CD4-positive, alpha-beta memory T cell (primary cell): ENCODE measurements around the gene ZBTB7A. TPM values are rescaled to one million over a fixed set of nuclear protein-coding genes. Genes with fewer than 3 reads are reported as not detected.
A peak's percentile ranks its signal among the peaks of the same experiment; 100 is the strongest.

Experiments used
- CTCF ChIA-PET: fragments of 350-600 bp; sonication (Branson Sonifier 250); formaldehyde crosslinking; loops from one replicate; lab custom pipeline; 2021; ENCODE audit warnings: inconsistent platforms; ENCODE audit not compliant: partially characterized antibody; lab: Charles Lee
- POLR2A ChIA-PET: fragments of 350-600 bp; sonication (Branson Sonifier 250); formaldehyde crosslinking; loops from one replicate; lab custom pipeline; 2021; ENCODE audit not compliant: partially characterized antibody; lab: Charles Lee
- DNase-seq, 5 donors: peaks; one replicate each; pipeline versions ENCODE4 v3.0.0 to v3.0.0-alpha.2; 2020 to 2022; ENCODE audit warnings: mixed read lengths in 1 of 5
- H3K27ac ChIP-seq: one replicate; pipeline ENCODE4 v1.7.0; 2013; ENCODE audit warnings: low read depth, low read length
- H3K27me3 ChIP-seq: 2 replicates; pipeline ENCODE4 v1.7.0; 2013; ENCODE audit warnings: mild to moderate bottlenecking, low read length, moderate library complexity; ENCODE audit not compliant: insufficient read depth
- H3K36me3 ChIP-seq: 2 replicates; pipeline ENCODE4 v1.7.0; 2013; ENCODE audit warnings: mild to moderate bottlenecking, low read length, moderate library complexity; ENCODE audit not compliant: insufficient read depth
- H3K4me1 ChIP-seq: 2 replicates; pipeline ENCODE4 v1.7.0; 2013; ENCODE audit warnings: mild to moderate bottlenecking, low read length, moderate library complexity; ENCODE audit not compliant: insufficient read depth
- H3K4me3 ChIP-seq, 2 donors: one replicate each; pipeline ENCODE4 v1.7.0; 2013; ENCODE audit warnings: low read length in 2 of 2, mild to moderate bottlenecking in 1 of 2
- H3K9me3 ChIP-seq, 2 donors: one replicate each; pipeline ENCODE4 v1.7.0; 2013; ENCODE audit warnings: low read length in 2 of 2, control low read depth in 1 of 2; ENCODE audit not compliant: control insufficient read depth in 1 of 2
- H3K27ac Mint-ChIP-seq, 7 donors: one replicate each; pipeline ENCODE4 v1.8.0; 2020 to 2021; ENCODE audit warnings: mixed read lengths in 7 of 7, mild to moderate bottlenecking in 6 of 7, inconsistent platforms in 3 of 7, moderate library complexity in 3 of 7
- H3K27me3 Mint-ChIP-seq, 2 donors: one replicate each; pipeline ENCODE4 v1.8.0; 2020 to 2021; ENCODE audit warnings: mixed read lengths in 2 of 2
- H3K36me3 Mint-ChIP-seq, 2 donors: one replicate each; pipeline ENCODE4 v1.8.0; 2020 to 2021; ENCODE audit warnings: mixed read lengths in 2 of 2, inconsistent platforms in 1 of 2, mild to moderate bottlenecking in 1 of 2
- H3K4me1 Mint-ChIP-seq, 4 donors: one replicate each; pipeline ENCODE4 v1.8.0; 2020 to 2021; ENCODE audit warnings: mixed read lengths in 4 of 4, mild to moderate bottlenecking in 1 of 4
- H3K4me3 Mint-ChIP-seq, 8 donors: one replicate each; pipeline ENCODE4 v1.8.0; 2020 to 2021; ENCODE audit warnings: mixed read lengths in 8 of 8, mild to moderate bottlenecking in 7 of 8, moderate library complexity in 6 of 8, inconsistent platforms in 3 of 8
- H3K9me3 Mint-ChIP-seq, 8 donors: one replicate each; pipeline ENCODE4 v1.8.0; 2020 to 2021; ENCODE audit warnings: mixed read lengths in 8 of 8, mild to moderate bottlenecking in 5 of 8, inconsistent platforms in 3 of 8, moderate library complexity in 1 of 8
- intact Hi-C: fragments of 100-400 bp; cut with micrococcal nuclease; formaldehyde crosslinking; loops from one replicate; pipeline ENCODE4 v1.15.1; 2023
- polyA plus RNA-seq, 2 donors: library from polyadenylated mRNA; unstranded; fragments of 300-500 nt; fragmentation: Illumina TruSeq; gene quantifications; one replicate each; pipeline ENCODE4 v1.2.3, GENCODE V29; 2021
- total RNA-seq, 2 experiments: library from RNA; stranded (reverse); gene quantifications; one replicate each; pipeline ENCODE4 v1.2.3, GENCODE V29; 2021

Gene ZBTB7A
- total and polyA plus RNA-seq, 4 experiments from 2014 or later = 9.6 to 57.7 (median 52.6) TPM

DNA sequence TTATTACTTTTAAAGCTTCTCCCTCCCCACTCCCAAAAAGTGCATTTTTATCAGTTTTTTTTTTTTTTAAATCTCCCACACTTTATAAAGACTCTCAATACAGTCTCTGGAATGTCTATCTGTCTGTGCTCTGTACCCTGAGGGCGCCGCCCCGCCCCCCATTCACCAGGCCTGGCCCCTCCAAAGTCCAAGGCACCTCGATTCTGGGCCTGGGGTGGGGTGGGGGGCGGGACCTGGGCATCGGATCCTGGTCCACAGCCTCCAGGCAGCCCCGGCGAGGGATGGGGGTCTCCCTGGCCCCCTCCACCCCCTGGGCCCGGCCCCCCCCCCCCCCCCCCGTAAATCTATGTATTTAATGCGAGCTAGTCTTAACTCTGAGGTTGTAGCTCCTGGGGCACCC lies 23.3 kb downstream of the ZBTB7A start:
- Histone ChIP-seq H3K27me3 (no peaks in the 10 kb centered on the region), H3K27ac (no peak overlapping the region), H3K4me3 (no peak overlapping the region), H3K36me3 (no peaks in the 10 kb centered on the region), H3K4me1 (no peaks in the 10 kb centered on the region), H3K9me3 (no peaks in the 10 kb centered on the region)
- Mint-ChIP-seq H3K27ac (no peak overlapping the region), H3K9me3 (no peaks in the 10 kb centered on the region), H3K36me3 (peaks cover 5 to 16% of the 10 kb centered on the region in 2 donors), H3K4me1 (peaks cover 0 to 9% (median 0%) of the 10 kb centered on the region in 4 donors), H3K27me3 (no peaks in the 10 kb centered on the region), H3K4me3 (no peak overlapping the region)
- intact Hi-C loops = no loop called here
- ChIA-PET CTCF (no interaction called here), POLR2A (no interaction called here)
- DNase-seq = no peak

DNA sequence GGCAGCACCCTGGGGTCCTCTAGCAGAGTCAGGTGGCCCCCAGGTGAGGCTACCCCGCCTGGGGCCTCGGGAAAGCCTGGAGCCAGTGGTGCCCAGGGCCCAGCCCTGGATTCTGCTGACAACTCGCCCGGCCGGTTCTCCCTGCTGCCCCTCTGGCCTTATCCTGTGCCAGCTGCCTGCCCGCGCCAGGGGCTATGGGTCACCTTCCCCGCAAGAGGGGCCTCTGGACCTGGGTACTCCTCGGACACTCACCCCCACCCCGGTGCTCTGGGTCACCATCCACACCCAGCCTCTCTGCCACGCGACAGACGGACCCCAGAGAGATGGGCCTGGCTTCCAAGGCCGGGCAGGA lies 24.0 kb downstream of the ZBTB7A start:
- Histone ChIP-seq H3K27ac (no peak overlapping the region), H3K36me3 (no peaks in the 10 kb centered on the region), H3K27me3 (no peaks in the 10 kb centered on the region), H3K9me3 (no peaks in the 10 kb centered on the region), H3K4me3 (no peak overlapping the region), H3K4me1 (no peaks in the 10 kb centered on the region)
- no peaks in the 10 kb centered on the region for H3K9me3 Mint-ChIP-seq
- H3K27me3 Mint-ChIP-seq = no peaks in the 10 kb centered on the region
- H3K4me1 Mint-ChIP-seq = peaks cover 0 to 9% (median 0%) of the 10 kb centered on the region in 4 donors
- peaks cover 5 to 16% of the 10 kb centered on the region in 2 donors for H3K36me3 Mint-ChIP-seq
- CTCF ChIA-PET = no interaction called here
- no peak overlapping the region for H3K4me3 Mint-ChIP-seq
- POLR2A ChIA-PET = no interaction called here
- no peak overlapping the region for H3K27ac Mint-ChIP-seq
- peak in 1 of 5 donors; percentile 34 for DNase-seq
- intact Hi-C loops = no loop called here

DNA sequence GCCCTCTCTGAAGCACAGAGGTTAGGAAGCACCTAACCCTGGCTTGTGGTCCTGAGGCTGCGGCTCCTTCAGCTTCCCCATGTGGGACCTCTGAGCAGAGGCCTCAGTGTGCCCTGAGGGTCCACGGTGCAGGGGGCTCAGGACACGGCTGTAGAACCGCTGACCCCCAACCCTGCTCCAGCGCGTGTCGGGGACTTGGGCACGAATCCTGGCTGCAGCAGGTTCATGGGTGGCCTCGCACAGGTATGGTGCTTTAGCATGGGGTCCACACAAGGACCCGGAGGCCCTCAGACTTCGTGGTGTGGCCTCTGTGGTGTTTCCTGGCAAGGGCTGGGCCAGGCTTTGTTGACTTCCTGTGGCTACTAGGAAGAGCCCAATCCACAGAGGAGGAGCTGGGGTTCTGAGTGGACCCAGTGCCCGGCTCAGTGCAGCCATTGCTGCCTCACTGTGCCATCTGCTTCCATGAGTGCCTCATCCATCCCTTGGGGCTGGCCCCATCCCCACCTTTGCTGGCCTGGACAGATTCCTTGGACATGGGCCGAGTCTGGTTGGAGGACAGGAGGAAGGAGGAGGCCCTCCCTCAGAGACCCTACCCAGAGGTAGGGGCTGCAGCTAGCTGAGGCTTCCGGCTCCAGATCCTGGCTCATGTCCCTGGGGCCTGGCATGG lies 24.5 kb downstream of the ZBTB7A start:
- Mint-ChIP-seq H3K9me3 (no peaks in the 10 kb centered on the region), H3K27ac (no peak overlapping the region), H3K36me3 (peaks cover 5 to 14% of the 10 kb centered on the region in 2 donors), H3K4me3 (no peak overlapping the region), H3K27me3 (no peaks in the 10 kb centered on the region), H3K4me1 (peaks cover 0 to 9% (median 0%) of the 10 kb centered on the region in 4 donors)
- intact Hi-C loops = no loop called here
- no peaks in the 10 kb centered on the region for H3K36me3 ChIP-seq
- ChIA-PET CTCF (no interaction called here), POLR2A (interaction anchor here (1.1 kb wide), 1 partner anchor 63 kb away, joined by 6 read pairs; no protein-coding TSS in a partner anchor)
- H3K27me3 ChIP-seq = no peaks in the 10 kb centered on the region
- H3K9me3 ChIP-seq = no peaks in the 10 kb centered on the region
- DNase-seq = no peak
- H3K27ac ChIP-seq = no peak overlapping the region
- no peaks in the 10 kb centered on the region for H3K4me1 ChIP-seq
- H3K4me3 ChIP-seq = no peak overlapping the region

DNA sequence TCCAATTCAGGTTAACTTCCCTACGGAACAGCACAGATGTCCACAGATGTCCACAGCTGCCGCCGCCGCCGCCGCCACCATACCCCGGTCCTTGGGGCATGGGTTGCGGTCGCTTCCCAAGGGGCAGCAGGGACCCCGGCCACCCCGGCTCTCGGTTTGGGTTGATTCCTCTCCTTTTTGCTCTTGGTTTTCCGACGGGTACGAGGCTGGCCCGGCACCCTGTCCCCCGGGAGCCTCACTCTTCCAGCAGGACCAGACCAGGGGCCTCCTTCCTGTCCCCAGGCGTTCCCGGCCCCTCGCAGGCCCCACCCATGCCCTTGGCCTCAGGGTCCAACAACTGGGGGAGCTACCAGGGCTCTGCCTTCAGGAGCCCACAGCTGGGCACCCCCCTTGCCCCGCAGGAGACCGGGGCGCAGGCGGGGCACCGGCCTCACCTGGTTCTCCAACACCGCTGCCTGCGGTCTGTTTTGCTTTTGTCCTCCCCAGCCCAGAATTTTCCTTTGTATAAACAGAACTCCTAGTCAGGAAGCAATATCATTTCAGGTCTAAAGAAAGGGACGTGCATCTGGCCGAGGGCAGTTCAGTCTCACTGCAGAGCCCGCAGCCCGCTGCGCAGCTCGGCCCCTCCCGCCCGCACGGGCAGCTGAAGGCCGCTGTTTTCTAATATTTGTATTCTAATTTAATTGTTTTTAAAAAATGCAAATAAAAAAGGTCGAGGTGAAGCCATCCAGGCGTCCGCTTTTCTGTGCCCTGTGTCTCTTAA lies 27.9 kb downstream of the ZBTB7A start:
- H3K4me1 Mint-ChIP-seq = peaks cover 0 to 6% (median 0%) of the 10 kb centered on the region in 4 donors
- POLR2A ChIA-PET = no interaction called here

DNA sequence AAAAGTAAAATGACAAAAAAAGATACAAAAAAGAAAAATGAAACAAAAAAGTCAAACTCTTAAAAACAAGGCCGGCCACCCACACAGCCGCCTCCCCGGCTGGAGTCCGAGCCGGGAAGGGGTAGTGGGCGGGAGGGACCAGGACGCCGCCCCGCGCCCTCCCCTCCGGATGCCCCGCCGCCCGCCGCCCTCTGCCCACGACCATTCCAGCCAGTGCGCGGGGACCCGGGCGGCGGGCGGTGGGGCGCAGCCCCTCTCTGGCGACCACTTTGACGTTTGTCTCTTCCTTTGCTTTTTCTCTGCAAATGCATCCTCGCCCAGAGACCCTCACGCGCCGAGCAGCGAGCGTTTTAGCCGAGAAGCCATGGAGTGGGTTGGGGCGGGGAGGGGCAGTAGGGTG lies 28.6 kb downstream of the ZBTB7A start:
- intact Hi-C loops = no loop called here
- POLR2A ChIA-PET = no interaction called here
- no peak overlapping the region for H3K4me3 Mint-ChIP-seq

More for the DNA sequence above, 27.9 kb downstream of the ZBTB7A start:
- Mint-ChIP-seq H3K4me3 (no peak overlapping the region), H3K27ac (no peak overlapping the region), H3K9me3 (no peaks in the 10 kb centered on the region), H3K36me3 (peaks cover 5 to 7% of the 10 kb centered on the region in 2 donors), H3K27me3 (no peaks in the 10 kb centered on the region)
- Histone ChIP-seq H3K4me1 (no peaks in the 10 kb centered on the region), H3K4me3 (no peak overlapping the region), H3K27ac (no peak overlapping the region), H3K36me3 (peaks cover under 1% of the 10 kb centered on the region), H3K27me3 (no peaks in the 10 kb centered on the region), H3K9me3 (no peaks in the 10 kb centered on the region)
- intact Hi-C loops = no loop called here
- CTCF ChIA-PET = no interaction called here
- peak in 1 of 5 donors; percentile 13 for DNase-seq

DNA sequence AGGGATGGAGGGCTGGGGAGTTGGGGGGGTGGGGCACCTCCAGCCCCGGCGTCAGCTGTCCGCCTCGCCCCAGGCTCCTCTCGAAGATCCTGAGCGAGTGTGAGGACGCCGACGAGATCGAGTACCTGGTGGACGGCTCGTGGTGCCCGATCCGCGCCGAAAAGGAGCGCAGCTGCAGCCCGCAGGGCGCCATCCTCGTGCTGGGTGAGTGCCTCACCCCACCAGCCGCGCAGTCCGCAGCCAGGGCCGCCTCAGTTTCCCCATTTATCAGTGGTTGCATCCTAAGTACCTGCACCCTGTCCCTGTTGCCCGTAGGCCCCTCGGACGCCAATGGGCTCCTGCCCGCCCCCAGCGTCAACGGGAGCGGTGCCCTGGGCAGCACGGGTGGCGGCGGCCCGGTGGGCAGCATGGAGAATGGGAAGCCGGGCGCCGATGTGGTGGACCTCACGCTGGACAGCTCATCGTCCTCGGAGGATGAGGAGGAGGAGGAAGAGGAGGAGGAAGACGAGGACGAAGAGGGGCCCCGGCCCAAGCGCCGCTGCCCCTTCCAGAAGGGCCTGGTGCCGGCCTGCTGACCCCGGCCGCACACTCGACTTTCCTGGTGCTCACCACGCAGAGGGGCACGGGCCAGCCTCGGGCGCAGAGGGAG lies 29.3 kb downstream of the ZBTB7A start:
- peaks cover 4% of the 10 kb centered on the region for H3K36me3 ChIP-seq
- ChIA-PET POLR2A (no interaction called here), CTCF (no interaction called here)
- Mint-ChIP-seq H3K27ac (no peak overlapping the region), H3K9me3 (no peaks in the 10 kb centered on the region), H3K36me3 (peaks cover 5 to 6% of the 10 kb centered on the region in 2 donors), H3K4me3 (no peak overlapping the region), H3K4me1 (peaks cover 0 to 6% (median 0%) of the 10 kb centered on the region in 4 donors), H3K27me3 (no peaks in the 10 kb centered on the region)
- H3K4me3 ChIP-seq = no peak overlapping the region
- H3K4me1 ChIP-seq = no peaks in the 10 kb centered on the region
- intact Hi-C loops = no loop called here
- H3K27me3 ChIP-seq = no peaks in the 10 kb centered on the region
- H3K27ac ChIP-seq = no peak overlapping the region
- no peaks in the 10 kb centered on the region for H3K9me3 ChIP-seq
- peak in 1 of 5 donors; percentile 4 for DNase-seq

More for the DNA sequence above, 28.6 kb downstream of the ZBTB7A start:
- no peaks in the 10 kb centered on the region for H3K9me3 ChIP-seq
- CTCF ChIA-PET = no interaction called here
- H3K36me3 ChIP-seq = peaks cover 4% of the 10 kb centered on the region
- peak in 1 of 5 donors; percentile 9 for DNase-seq
- Mint-ChIP-seq H3K27ac (no peak overlapping the region), H3K4me1 (peaks cover 0 to 6% (median 0%) of the 10 kb centered on the region in 4 donors), H3K36me3 (peaks cover 5 to 7% of the 10 kb centered on the region in 2 donors), H3K9me3 (no peaks in the 10 kb centered on the region), H3K27me3 (no peaks in the 10 kb centered on the region)
- H3K27ac ChIP-seq = no peak overlapping the region
- no peak overlapping the region for H3K4me3 ChIP-seq
- H3K27me3 ChIP-seq = no peaks in the 10 kb centered on the region
- no peaks in the 10 kb centered on the region for H3K4me1 ChIP-seq
